A673 (cell line): ENCODE results near the gene XIRP1. TPM values are rescaled to one million over a fixed set of nuclear protein-coding genes. Genes with fewer than 3 reads are reported as not detected.

Experiments
- BruUV-seq: library from RNA; stranded (reverse); fragments of 400-500 nt; replicated peaks from 2 replicates; lab custom pipeline; 2021; lab: Mats Ljungman, UMichigan
- CTCF ChIA-PET: fragments of 300-600 bp; sonication (Branson Sonifier 250); formaldehyde crosslinking; loops from one replicate; lab custom pipeline; 2022; ENCODE audit warnings: antibody characterized with exemption; lab: Charles Lee
- POLR2A ChIA-PET: fragments of 300-600 bp; sonication (Branson Sonifier 250); formaldehyde crosslinking; loops from one replicate; lab custom pipeline; 2022; ENCODE audit warnings: antibody characterized with exemption; ENCODE audit not compliant: low non-redundant PET; lab: Charles Lee
- DNase-seq: peaks from one replicate; pipeline ENCODE4 v3.0.0-alpha.2; 2015; ENCODE audit warnings: low spot score
- H3K27ac ChIP-seq: fragments of 200-600 bp; sonication (generic); 2 replicates; pipeline ENCODE4 v1.5.1; 2016; ENCODE audit warnings: mixed run types, low read depth, mild to moderate bottlenecking, mixed read lengths, antibody characterized with exemption, low read length; ENCODE audit not compliant: poor library complexity, severe bottlenecking
- H3K27me3 ChIP-seq: fragments of 200-600 bp; sonication (generic); replicated peaks from 2 replicates; pipeline ENCODE4 v1.6.1; 2017; ENCODE audit warnings: mixed run types, low read depth, mild to moderate bottlenecking, mixed read lengths, antibody characterized with exemption, low read length; ENCODE audit not compliant: insufficient read depth, poor library complexity
- H3K36me3 ChIP-seq: fragments of 200-600 bp; sonication (generic); 2 replicates; pipeline ENCODE4 v1.6.1; 2016; ENCODE audit warnings: mixed run types, mild to moderate bottlenecking, mixed read lengths, antibody characterized with exemption, low read length; ENCODE audit not compliant: insufficient read depth, poor library complexity, severe bottlenecking
- H3K4me1 ChIP-seq: fragments of 200-600 bp; sonication (generic); 2 replicates; pipeline ENCODE4 v1.6.1; 2017; ENCODE audit warnings: mixed run types, mild to moderate bottlenecking, mixed read lengths, antibody characterized with exemption, low read length; ENCODE audit not compliant: insufficient read depth, poor library complexity, severe bottlenecking
- H3K4me3 ChIP-seq: fragments of 200-600 bp; sonication (generic); 2 replicates; pipeline ENCODE4 v1.5.1; 2016; ENCODE audit warnings: low read depth, mixed run types, mild to moderate bottlenecking, mixed read lengths, low read length; ENCODE audit not compliant: poor library complexity, severe bottlenecking
- H3K9me3 ChIP-seq: fragments of 200-600 bp; sonication (generic); 2 replicates; pipeline ENCODE4 v1.6.1; 2016; ENCODE audit warnings: mixed run types, low read depth, mild to moderate bottlenecking, mixed read lengths, antibody characterized with exemption, low read length; ENCODE audit not compliant: poor library complexity, severe bottlenecking
- CTCF ChIP-seq: fragments of 300-800, 200-600 bp; sonication (generic); conservative IDR thresholded peaks from 2 replicates; pipeline ENCODE4 v1.5.1; 2017; ENCODE audit warnings: low read depth, mild to moderate bottlenecking, antibody characterized with exemption, low read length, moderate library complexity, mixed read lengths
- EZH2 ChIP-seq: fragments of 200-600 bp; sonication (generic); IDR thresholded peaks from 2 replicates; pipeline ENCODE4 v1.6.1; 2017; ENCODE audit warnings: borderline replicate concordance, low read depth, mild to moderate bottlenecking, mixed read lengths, antibody characterized with exemption, low read length; ENCODE audit not compliant: poor library complexity, severe bottlenecking
- intact Hi-C: fragments of 100-400 bp; cut with micrococcal nuclease; formaldehyde crosslinking; loops from one replicate; pipeline ENCODE4 v1.10.0; 2022; ENCODE audit not compliant: unreplicated experiment
- total RNA-seq: library from RNA; stranded (reverse); gene quantifications from 2 replicates; pipeline ENCODE4 v1.2.3, GENCODE V29; 2021

The XIRP1 gene
- total RNA-seq, 1 experiment from 2014 or later: not detected

- intact Hi-C loops: no loop called here
- no peak for DNase-seq
- POLR2A ChIA-PET: interaction anchor here (0.6 kb wide), 1 partner anchor 1523 kb away, joined by 3 read pairs; no protein-coding TSS in a partner anchor
- H3K4me3 ChIP-seq: no peak overlapping the region
- H3K36me3 ChIP-seq: no peaks in the 10 kb centered on the region
- CTCF ChIA-PET: no interaction called here
- TF ChIP-seq CTCF: no peak
- TF ChIP-seq EZH2: no peak
- BruUV-seq: no TSS peak
- H3K4me1 ChIP-seq: no peaks in the 10 kb centered on the region
- H3K27ac ChIP-seq: no peak overlapping the region
- peaks cover 3% of the 10 kb centered on the region for H3K27me3 ChIP-seq
- H3K9me3 ChIP-seq: no peaks in the 10 kb centered on the region
Measured at GRCh38 chr3:39234651-39235050, 42.3 kb upstream of the XIRP1 start.

- ChIA-PET CTCF (no interaction called here), POLR2A (no interaction called here)
- H3K27me3 ChIP-seq: peaks cover 3% of the 10 kb centered on the region
- H3K9me3 ChIP-seq: no peaks in the 10 kb centered on the region
- no peaks in the 10 kb centered on the region for H3K36me3 ChIP-seq
- TF ChIP-seq CTCF (no peak), EZH2 (no peak)
- intact Hi-C loops: no loop called here
- H3K27ac ChIP-seq: no peak overlapping the region
- no TSS peak for BruUV-seq
- DNase-seq: no peak
- no peak overlapping the region for H3K4me3 ChIP-seq
- no peaks in the 10 kb centered on the region for H3K4me1 ChIP-seq
Measured at GRCh38 chr3:39232859-39233258, 40.5 kb upstream of the XIRP1 start.

DNA sequence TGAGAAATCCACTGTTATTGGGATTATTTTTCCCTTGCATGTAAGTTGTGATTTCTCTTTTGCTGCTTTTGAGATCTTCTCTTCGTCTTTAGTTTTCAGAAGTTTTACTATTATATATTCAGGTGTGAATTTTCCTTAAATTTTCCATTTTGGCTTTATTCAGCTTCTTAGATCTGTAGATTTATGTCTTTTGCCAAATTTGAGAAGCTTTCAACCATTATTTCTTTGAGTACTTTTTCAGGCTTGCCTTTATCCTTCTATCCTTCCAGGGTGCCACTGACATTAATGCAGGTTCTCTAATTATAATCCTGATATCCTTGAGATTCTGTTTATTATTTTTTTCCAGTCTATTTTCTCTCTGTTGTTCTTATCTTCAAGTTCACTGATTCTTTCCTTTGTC lies 38.1 kb upstream of the XIRP1 start:
- Histone ChIP-seq H3K4me1 (no peaks in the 10 kb centered on the region), H3K9me3 (no peaks in the 10 kb centered on the region), H3K27ac (no peak overlapping the region), H3K27me3 (no peaks in the 10 kb centered on the region), H3K4me3 (no peak overlapping the region), H3K36me3 (no peaks in the 10 kb centered on the region)
- no peak for TF ChIP-seq EZH2
- no peak for TF ChIP-seq CTCF
- no peak for DNase-seq
- CTCF ChIA-PET: no interaction called here
- intact Hi-C loops: no loop called here
- no TSS peak for BruUV-seq
- POLR2A ChIA-PET: no interaction called here
